ENCODE measurements around the gene TRPV2.
"Not testable (repeated sequence)": the region's sequence is repeated elsewhere in the genome, so short reads cannot be mapped to it uniquely, and the experiment has no call there.

The TRPV2 gene

DNA sequence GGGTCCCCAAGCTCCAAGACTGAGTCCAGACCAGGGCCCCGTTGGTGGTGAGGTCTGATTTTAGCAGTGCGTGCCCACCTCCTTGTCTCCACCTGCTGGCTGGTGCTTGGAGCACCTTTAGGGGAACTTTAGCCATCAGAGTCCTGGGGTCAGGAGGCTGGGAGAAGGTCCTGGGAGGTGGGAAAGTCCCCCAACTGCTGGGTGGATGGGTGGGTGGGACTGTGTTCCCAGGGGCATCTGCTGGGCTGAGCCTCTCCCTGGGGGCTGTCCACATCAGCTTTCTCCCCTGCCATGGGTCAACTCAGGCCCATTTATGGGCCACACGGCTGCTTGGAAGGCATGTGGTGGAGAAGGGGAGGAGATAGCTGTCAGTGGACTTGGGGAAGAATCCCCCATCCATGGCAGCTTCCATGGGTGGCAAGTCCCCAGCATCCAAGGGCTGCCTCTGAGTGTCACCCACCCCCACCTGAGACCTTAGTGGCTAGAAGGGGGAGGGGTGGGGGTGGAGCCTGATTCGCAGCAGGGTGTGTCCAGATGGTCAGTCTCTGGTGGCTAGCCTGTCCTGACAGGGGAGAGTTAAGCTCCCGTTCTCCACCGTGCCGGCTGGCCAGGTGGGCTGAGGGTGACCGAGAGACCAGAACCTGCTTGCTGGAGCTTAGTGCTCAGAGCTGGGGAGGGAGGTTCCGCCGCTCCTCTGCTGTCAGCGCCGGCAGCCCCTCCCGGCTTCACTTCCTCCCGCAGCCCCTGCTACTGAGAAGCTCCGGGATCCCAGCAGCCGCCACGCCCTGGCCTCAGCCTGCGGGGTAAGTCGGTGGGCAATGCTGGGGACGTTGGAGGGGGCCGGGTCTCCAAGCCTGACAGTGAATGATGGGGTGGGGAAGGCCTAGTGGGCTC lies at the start of gene TRPV2:
Gene TRPV2 (plus strand): TSS at position 541 of the 894 bp plus-strand sequence. CDS start 2,098 bp downstream, outside the sequence.
- no peak for DNase-seq (ENCODE audit: low read depth)

- peak; percentile 97 for DNase-seq (ENCODE audit: low read depth)
These were observed 43.6 kb upstream of the TRPV2 start for GRCh38 chr17:16371742-16372141.

- DNase-seq (ENCODE audit: low read depth): peak; percentile 90
These were observed 41.0 kb upstream of the TRPV2 start for GRCh38 chr17:16374146-16374938.

DNA sequence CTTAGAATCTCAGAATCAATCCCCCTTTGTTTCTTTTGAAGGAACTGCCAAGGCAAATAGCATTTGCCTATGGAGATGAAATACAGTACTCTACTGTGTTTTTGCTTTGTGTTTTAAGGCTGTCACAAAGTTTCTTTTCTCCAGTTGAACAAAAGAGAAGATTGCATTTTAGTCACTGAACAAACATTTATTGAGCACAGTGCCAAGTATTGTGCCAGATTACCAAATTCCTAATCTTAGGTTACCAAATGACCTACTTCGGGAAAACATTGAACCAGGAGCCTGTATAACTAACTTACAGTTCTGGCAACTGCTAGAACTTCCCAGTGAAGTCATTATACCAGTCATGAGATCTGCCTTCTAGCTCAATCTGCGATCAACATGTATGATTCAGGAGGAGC lies 37.4 kb upstream of the TRPV2 start:
- peak; percentile 81 for DNase-seq (ENCODE audit: low read depth)

DNA sequence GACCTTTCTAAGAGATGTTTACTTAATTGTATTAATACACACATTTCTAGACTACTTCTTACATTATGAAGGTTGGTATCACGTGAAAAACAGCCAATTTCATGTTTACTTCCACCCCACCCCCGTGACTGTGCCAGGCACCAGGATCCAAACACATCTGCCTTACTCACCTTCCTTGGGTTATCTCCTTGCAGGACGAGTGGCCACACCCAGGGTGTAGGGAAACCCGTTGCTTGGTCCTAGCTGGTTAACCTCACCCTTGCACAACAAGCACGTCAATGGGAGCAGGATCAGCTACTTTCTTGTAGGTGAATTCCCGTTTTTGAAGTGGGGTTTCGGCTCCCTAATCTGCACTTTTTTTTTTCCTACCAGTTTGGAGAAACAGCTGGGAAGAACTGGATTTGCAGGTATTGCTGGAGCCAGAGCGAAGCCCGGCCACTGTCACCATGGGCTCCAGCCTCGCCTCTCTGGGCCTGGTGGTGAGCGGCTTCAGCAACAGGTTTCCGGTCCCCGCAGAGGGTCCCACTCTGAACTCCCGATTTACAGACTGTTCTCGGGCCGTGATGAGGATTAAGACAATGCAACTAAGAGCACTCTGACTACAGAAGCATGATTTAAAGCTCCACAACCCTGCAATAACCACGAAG lies 36.6 kb upstream of the TRPV2 start:
- DNase-seq (ENCODE audit: low read depth): no peak

DNA sequence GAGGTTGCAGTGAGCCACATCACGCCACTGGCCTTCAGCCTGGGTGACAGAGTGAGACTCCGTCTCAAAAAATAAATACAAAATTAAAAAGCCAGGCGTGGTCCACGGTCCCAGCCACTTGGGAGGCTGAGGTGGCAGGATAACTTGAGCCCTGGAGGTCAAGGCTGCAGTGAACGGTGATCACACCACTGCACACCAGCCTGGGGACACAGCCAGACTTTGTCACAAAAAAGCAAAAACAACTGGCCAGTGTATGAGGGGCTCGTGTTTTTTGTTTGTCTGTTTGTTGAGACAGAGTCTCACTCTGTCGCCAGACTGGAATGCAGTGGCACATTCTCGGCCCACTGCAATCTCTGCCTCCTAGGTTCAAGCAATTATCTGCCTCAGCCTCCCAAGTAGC lies 35.7 kb upstream of the TRPV2 start:
- DNase-seq (ENCODE audit: low read depth): no peak

DNA sequence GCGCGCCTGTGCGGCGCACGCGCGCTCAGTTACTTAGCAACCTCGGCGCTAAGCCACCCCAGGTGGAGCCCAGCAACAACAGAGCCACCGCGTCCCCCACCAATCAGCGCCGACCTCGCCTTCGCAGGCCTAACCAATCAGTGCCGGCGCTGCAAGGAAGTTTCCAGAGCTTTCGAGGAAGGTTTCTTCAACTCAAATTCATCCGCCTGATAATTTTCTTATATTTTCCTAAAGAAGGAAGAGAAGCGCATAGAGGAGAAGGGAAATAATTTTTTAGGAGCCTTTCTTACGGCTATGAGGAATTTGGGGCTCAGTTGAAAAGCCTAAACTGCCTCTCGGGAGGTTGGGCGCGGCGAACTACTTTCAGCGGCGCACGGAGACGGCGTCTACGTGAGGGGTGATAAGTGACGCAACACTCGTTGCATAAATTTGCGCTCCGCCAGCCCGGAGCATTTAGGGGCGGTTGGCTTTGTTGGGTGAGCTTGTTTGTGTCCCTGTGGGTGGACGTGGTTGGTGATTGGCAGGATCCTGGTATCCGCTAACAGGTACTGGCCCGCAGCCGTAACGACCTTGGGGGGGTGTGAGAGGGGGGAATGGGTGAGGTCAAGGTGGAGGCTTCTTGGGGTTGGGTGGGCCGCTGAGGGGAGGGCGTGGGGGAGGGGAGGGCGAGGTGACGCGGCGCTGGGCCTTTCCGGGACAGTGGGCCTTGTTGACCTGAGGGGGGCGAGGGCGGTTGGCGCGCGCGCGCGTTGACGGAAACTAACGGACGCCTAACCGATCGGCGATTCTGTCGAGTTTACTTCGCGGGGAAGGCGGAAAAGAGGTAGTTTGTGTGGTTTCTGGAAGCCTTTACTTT lies 34.5 kb upstream of the TRPV2 start, which contains the start of gene UBB:
Gene UBB (plus strand): TSS at position 452 of the 856 bp plus-strand sequence. CDS start 817 bp downstream, outside the sequence.
- peak; percentile 99 for DNase-seq (ENCODE audit: low read depth)

- DNase-seq (ENCODE audit: low read depth): peak; percentile 64
These were observed 33.9 kb upstream of the TRPV2 start for GRCh38 chr17:16381496-16381820.

DNA sequence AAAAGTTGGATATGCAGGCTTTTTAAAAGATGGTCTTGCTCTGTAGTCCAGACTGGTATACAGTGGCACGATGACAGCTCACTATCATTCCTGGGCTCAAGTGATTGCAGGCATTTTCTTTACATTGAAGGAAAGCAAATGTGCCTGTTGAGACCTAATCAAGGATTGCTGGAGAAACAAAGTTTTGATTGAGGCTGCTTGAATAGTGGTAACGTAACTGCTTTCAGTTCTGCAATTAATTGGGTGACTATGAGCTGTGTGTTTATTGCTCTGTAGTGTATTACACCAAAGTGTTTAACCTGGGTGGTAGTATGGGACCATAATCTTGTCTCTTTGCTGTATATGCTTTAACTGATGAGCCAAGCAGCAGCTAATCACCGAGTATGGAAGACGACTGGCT lies 32.2 kb upstream of the TRPV2 start:
- no peak for DNase-seq (ENCODE audit: low read depth)

DNA sequence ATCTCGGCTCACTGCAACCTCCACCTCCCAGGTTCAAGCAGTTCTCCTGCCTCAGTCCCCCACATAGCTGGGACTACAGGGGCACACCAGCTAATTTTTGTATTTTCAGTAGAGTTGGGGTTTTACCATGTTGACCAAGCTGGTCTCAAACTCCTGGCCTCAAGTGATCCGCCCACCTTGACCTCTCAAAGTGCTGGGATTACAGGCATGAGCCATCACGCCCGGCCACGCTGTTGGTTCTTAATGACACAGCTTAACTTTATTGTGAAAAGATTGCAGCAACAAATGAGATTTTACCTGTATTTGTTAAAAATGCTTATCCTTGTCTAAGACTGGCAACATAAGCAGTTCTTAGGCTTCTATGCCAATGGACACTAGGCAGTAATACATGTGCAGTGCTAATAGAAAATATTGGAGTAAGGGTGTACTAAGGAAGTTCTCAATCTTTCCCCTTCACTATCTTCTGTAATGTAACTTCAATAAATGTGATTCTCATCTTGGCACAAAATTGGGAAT lies 31.5 kb upstream of the TRPV2 start:
- DNase-seq (ENCODE audit: low read depth): no peak

DNA sequence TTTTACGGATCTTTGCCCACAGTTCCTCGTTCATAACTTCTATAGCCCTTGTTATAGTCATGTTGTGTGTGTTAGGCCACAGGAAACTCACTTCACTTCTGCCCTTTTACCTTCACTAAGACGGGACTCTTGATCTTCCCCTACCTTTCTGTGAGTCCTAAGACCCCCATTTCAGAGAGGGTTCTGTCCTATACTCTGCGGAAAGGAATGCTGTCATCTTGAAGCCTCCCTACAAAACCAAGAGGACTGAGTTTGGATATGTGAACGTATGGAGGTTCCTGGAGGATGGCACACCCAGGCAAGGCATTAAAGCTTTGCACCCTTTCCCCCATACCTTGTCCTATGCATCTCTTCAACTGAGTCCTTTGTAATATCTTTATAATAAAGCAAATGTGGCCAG lies 30.8 kb upstream of the TRPV2 start:
- DNase-seq (ENCODE audit: low read depth): no peak

DNA sequence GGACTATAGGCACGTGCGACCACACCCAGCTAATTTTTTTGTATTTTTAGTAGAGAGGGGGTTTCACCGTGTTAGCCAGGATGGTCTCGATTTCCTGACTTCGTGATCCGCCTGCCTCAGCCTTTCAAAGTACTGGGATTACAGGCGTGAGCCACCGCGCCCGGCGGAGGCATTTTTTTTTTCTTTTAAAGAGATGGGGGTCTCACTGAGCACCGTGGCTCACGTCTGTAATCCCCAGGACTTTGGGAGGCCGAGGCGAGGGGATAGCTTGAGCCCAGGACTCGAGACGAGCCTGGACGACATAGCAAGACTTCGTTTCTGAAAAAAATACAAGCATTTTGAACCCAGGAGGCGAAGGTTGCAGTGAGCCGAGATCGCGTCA lies 29.3 kb upstream of the TRPV2 start:
- DNase-seq (ENCODE audit: low read depth): not testable (repeated sequence)

DNA sequence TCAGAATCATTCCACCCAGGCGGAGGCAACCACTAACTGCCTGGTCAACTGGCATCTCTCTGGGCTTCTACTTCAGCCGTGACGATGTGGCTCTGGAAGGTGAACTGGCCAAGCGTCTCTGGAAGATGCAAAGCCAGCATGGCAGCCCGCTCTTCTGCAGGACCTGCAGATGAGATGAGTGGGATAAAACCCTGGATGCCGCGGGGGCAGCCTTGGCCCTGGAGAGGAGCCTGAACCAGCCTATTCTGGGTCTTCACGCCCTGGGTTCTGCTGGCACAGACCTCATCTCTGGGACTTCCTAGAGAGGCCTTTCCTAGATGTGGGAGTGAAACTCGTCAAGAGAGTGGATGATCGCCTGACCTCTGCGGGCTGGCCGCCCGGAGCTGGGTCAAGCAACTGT lies 23.9 kb upstream of the TRPV2 start:
- no peak for DNase-seq (ENCODE audit: low read depth)

DNA sequence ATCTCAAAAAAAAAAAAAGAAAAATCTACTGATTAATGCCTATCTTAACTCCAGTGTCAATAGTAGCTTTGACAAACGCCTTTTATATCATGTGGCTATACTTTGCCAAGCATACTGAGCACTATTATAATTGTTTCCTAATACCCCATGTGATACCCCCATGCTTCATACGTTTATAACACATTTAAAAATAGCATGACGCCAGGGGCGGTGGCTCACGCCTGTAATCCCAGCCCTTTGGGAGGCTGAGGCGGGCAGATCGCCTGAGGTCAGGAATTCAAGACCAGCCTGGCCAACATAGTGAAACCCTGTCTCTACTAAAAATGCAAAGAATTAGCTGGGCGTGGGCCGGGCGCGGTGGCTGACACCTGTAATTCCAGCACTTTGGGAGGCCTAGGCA lies 22.9 kb upstream of the TRPV2 start:
- not testable (repeated sequence) for DNase-seq (ENCODE audit: low read depth)

DNA sequence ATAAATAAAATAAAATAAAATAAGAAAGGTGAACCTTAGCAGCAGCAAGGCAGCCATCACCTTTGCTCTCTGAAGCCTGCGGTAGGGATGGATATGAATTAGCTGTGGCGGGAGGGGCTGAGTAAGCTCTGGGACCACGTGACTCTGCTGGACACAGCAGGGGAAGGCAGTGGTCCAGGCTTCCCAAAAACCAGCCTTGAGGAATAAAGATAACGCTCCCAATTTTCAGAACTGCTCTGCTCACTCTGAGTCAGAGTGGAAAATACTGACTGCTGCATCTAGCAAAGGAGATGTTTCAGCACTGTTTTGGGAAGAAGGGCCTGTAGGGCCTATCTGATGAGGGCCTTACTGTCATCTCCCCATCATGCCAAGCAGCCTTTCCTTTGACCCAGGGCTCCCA lies 19.5 kb upstream of the TRPV2 start:
- DNase-seq (ENCODE audit: low read depth): not testable (repeated sequence)

- not testable (repeated sequence) for DNase-seq (ENCODE audit: low read depth)
These were observed 18.7 kb upstream of the TRPV2 start for GRCh38 chr17:16396693-16397092.

DNA sequence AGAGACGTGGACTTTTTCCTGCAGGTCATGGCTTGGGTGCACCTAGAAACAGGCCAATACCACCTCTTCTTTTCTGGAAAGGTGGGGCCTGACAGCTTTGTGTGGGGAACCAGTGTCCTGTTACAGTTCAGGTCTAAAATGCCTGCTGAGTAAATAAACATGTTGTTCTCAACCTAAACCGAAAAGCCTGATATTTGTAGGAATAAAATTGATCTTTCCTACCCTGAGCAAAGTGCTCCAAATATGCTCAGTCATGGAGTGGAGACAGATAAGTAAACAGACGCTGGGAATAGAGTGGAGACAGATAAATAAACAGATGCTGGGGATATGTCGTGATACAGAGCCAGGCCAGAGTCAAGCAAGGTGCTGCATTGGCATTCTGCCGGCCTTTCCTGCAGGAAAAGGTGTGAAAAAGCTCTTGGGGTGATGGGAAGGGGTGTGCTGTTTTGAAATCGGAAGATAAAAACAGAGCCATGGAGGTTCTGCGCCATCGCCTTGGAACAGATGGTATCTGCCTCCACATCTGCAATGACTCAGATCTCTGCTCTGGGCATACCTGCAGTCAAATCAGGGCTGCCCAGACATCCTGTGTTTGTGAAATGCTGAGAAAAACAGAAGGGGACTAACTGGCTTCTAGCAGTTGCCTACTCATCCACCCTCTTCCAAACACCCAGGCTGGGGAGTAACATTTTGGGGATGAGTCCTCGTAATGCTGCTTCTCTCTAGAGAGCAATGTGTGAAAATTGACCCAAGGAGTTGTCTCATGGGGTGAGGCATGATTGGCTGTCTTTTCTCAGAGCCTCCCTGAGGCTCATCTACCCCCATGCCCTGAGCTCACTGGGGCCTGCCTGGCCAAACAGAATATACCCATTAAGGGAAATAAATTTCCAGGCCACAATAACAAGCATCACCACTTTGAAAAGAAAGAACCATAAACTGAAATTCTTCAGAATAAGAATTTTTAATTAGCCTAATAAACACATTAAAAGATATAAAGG lies 16.8 kb upstream of the TRPV2 start:
- DNase-seq (ENCODE audit: low read depth): no peak

GRCh38 chr17:16403847-16404246 lies 11.5 kb upstream of the TRPV2 start:
- DNase-seq (ENCODE audit: low read depth): not testable (repeated sequence)

DNA sequence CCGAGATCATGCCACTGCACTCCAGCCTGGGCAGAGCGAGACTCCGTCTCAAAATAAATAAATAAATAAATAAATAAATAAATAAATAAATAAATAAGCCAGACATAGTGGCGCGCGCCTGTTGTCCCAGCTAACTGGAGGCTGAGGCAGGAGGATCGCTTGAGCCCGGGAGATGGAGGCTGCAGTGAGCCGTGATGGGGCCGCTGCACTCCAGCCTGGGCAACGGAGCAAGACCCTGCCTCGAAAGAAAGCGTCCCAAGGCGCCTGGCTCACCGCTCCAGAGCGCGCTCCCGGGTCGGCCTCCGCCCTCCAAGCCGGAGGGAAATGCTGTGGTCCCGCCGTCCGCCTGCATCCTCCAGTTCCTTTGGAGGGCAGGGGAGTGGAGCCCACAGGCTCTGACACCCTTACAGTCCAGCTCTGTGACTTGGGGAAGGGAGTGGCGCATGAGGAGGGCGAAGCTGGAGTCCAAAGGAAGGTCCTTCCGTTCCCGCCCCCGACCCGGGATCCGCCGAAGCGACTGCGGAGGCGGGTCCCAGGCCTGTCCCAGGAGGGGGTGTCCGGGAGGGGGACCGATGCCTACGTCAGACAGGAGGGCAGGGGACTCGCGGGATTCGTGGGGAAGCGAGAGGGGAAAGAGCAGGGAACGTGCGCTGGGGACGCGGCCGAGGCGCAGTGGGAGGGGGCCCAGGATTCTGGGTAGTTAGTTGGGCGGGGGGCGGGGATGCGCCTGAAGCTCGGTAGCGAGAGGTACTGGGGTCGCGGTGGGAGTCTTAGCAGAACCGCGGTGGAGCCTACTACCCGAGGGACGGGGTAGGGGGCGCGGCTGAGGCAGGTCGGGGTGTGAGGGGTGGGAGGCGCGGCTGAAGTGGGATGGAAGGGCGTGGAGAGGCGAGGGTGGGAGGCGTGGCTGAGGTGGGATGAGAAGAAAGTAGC lies 8.4 kb upstream of the TRPV2 start:
- no peak for DNase-seq (ENCODE audit: low read depth)
